GM18907 (cell line): ENCODE data around the gene SLC7A6.

ENCODE experiments used
- ATAC-seq: cut with Tn5 transposase; IDR thresholded peaks from one replicate; pipeline ENCODE4 v1.9.1; 2021; ENCODE audit warnings: mild to moderate bottlenecking, moderate library complexity; ENCODE audit not compliant: unreplicated experiment

SLC7A6 gene

DNA sequence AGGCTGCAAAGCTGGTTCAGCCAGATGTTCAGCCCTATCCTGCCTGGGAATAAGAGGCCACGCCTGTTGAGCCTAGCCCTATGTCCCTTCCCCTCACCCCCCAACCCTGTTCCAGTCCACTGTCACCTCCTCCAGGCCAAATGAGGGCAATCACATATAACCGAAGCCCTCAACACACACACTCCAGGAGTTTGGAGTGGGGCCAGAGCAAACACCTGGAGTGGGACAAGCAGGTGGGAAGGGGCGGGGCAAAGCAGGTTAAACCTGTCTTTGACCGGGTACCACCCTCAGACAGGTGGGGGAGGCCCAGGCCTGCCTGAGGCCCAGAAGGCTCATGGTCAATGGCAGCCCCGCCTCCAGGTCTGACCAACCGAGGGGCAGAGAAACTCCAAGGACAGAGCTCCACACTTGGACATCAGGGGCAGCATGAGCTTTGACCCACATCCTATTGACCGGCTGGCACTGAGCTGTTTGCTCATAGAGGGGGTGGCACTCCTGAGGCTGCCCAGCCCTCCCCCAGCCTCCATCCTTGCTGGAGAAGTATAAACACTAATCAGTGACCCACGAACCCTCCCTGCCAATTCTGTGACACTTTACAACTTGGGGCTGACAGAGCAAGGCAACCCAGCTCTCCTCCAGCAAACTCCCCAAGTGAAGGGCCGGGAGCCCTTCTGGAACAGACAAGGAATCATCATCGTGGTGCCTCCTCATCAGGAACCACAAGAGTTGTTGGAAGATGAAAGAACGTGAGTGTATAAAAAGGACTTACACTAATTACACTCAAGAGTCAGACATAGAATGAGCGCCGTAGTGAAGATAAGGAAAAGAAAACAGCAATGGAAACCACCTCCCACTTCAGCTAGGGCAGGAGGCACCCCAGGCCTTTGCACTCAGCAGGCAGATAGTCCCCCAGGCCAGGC, 29.9 kb upstream of the SLC7A6 start:
- no peak for ATAC-seq

DNA sequence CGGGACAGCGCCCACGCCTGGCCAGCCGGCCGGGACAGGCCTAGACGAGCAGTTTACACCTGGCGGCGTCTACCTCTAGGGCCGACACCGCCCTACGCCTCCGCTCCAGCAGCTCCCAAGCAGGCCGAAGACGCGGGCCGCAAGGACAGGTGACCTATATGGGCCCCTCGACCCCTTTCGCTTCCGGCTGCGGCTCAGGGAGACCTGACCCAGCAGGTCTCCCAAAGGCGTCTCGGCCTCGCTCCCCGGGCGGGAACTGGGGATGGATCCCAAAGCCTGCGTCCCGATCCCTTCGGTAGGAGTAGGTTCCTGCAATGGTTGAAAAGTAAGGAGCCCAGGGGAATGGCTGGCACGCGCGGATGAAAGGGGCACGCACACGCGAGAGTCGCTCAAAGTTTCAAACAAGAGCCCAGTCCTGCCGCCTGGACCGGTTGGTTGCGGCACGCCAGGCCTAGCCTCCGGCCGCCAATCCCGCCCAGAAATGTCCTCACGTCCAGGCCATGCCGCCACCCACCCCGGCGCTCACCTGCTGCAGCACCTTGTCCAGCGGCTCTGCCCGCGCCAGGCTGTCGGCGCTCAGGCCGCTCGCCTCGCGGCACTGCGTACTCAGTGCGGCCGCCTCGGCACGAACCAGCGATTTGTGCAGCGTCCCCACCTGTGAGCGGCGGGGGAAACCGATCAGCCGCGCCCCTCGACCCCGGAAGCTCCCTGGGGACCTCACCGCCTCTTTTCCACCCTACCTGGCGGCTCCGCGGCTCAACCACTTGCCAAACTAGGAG, 29.0 kb upstream of the SLC7A6 start:
- ATAC-seq = no peak

DNA sequence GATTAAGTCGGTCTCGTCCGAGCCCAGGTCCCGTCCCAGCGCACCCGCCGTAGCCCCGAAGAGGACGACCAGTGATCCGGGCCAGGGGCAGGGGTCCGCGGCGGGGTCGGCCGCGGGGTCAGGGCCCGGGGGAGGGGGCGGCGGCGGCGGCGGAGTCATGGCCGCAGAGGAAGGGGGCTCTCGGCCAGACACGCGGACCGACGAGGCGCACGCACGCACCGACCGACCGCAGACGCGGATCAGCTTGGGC, 28.5 kb upstream of the SLC7A6 start, which contains the start of gene ESRP2:
Gene ESRP2 (minus strand): TSS at position 241 of the 250 bp plus-strand sequence. CDS start 82 bp downstream, at position 159.
- no peak for ATAC-seq

DNA sequence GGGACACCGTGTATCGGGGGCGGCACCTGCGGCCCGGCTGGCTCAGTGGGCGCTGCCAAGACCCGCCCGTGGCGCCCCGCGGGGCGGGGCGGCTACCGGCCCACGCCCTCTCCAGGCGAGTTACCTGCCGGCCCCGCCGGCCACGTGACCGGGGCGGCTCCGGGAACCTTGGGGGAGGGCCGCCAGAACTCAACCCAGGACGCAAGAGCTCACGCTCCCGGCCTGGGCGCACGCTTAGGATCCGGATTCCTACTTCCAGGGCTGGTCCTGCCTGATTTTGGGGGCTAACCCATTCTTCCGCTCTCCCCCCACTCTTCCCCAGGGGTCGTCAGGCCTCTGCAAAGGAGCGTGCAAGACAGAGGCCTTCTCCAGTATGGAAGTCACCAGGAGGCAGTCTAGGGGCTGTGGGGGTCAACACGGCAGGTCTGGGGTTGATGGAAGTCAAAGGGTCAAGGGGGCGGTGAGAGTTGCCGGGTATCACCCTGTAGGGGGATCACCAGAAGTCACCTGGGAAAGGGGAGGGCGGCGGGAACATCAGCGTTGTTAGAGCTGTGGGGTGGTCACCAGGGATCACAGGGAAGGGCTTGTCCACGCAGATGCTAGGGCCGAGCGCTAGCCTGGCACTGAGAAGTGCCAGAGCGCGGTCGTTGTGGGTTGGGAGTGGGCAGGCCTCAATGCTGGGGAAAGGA, 28.0 kb upstream of the SLC7A6 start:
- no peak for ATAC-seq

DNA sequence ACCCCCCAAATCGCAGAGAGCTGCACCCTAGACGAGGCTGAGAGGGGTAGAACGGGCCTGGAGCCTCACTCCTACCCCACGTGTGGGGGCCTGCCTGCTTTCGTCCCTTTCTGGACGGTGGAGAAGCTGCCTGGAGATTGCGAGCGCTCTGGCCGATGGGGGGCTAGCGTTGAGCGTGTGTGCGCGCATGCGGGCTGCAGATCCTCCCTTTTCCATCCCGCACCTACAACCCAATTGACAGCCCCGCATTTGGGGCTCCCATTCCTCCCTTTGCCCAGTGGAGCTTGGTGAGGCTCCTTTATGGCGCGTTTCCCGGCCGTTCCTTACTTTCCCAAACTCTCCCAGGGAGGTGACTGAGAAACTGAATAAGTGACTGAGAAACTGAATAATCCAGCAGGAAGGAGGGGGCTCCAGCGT, 27.5 kb upstream of the SLC7A6 start:
- ATAC-seq = no peak

DNA sequence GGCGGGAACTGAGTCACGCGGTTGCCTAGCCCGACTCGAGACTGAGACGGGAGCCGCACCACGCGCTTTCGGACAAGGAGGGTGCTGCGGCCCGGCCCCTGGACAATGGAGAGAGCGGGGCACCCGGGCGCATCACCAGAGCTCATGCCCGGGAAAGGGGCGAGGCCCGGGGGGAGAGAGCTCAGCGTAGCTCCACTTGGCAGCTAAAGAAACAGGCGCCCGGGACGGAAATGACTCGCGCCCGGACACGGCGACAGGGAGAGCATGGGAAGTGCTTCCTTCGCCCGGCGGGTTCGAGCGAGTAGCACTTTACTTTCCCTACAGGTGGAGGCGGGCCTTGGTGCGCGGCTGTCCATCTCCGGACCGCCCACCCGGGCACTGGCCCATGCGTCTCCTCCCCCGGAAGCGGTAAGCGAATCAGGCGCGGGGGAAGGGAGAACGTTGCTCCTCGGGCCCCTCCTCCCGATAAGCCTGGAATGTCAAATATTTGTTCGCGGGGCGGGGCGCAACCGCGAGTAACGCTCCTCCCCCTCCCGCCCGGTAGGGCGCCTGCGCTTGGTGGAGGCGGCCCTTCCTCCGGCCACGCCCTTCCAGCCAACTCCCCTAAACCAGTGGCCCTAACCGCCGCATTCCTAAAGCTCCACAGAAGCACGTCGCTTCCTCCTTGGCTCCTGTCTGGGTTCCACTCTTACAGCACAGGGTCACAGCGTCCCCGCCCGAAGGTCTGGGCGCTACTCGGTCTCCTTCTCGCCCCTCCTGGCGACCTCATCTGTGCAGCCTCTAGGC, 26.9 kb upstream of the SLC7A6 start:
- peak; percentile 85 for ATAC-seq

DNA sequence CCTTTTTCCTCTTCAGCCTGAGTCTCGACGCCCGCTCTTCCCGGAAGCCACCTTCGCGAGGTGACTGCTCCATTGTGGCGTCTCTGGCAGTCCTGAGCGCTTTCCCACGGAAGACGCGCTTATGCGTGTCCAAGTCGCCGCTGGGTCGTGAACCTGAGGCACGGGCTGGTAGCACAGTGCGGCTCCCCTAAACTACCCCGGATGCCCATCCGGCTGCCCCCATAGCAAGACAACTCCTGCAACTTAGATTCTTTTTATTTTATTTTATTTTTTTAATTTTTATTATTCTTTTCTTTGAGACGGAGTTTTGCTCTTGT, 26.3 kb upstream of the SLC7A6 start:
- ATAC-seq = no peak

DNA sequence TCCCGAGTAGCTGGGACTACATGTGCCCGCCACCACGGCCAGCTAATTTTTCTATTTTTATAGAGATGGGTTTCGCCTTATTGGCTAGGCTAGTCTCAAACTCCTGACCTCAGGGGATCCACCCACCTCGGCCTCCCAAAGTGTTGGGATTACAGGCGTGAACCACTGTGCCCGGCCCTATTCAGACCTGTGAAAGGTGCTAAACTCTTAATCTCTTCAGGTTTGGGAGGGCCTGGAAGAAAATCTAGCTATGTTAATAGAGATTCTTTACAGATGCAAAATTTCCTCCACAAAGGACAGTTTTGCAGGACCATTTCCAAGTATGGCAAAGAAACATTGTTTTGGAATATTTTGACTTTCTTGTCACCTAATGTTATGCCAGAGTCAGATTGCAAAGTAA, 22.2 kb upstream of the SLC7A6 start:
- no peak for ATAC-seq

DNA sequence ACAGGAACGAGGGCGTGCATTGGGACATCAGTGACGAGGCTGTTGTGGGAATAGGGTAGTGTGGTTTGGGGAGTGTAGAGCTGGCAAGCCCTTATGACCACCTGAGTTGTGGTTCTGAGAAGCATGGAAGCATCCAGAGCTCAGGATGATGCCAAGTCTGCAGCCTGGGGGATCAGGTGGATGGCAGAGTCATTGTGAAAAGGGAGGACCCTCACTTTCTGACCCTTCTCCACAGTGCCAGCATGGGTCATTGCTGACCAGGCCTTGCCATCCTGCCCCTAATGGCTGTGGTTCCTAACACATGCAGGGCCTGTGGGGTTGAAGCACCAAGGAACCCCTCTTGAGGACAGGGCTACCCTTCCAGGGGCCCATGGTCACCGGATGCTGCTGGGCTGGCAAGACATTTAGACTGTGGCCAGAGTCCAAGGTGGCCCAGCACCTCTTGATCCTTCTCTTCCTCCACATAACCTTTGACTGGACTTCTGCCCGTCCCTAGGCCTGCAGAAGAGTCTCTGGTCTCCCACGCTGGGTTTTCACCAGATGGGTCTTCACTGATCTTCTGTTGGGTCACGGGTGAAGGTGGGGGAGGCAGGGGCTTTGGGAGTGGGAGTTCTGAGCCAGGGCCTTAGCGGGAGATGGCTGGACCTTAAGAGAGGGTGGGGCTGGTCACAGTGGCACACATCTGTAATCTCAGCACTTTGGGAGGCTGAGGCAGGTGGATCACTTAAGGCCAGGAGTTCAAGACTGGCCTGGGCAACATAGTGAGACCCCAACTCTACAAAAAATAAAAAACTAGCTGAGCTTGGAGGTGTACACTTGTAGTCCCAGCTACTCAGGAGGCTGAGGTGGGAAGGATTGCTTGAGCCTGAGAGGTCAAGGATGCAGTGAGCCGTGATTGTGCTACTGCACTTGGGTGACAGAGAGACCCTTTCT, 21.1 kb upstream of the SLC7A6 start:
- ATAC-seq = no peak

DNA sequence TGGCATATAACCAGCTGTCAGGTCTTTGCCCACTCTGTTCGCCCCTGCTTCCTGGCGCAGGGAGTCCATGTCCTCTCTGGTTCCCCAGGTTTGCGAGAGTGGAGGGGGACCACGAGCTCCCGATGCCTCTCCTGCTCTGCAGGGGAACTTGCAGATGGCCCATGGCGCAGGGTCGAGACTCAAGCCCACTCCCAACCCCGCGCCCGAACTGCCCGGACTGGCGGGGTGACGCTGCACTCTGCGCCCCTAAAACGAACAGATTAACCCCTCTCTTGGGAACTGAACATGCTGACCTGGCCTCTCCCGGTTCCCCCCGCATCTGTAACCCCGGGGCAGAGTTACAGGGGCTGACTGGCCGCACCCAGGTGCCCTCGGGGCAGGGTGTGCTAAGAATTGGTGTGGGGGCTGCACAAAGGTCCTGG, 19.8 kb upstream of the SLC7A6 start:
- ATAC-seq = no peak

DNA sequence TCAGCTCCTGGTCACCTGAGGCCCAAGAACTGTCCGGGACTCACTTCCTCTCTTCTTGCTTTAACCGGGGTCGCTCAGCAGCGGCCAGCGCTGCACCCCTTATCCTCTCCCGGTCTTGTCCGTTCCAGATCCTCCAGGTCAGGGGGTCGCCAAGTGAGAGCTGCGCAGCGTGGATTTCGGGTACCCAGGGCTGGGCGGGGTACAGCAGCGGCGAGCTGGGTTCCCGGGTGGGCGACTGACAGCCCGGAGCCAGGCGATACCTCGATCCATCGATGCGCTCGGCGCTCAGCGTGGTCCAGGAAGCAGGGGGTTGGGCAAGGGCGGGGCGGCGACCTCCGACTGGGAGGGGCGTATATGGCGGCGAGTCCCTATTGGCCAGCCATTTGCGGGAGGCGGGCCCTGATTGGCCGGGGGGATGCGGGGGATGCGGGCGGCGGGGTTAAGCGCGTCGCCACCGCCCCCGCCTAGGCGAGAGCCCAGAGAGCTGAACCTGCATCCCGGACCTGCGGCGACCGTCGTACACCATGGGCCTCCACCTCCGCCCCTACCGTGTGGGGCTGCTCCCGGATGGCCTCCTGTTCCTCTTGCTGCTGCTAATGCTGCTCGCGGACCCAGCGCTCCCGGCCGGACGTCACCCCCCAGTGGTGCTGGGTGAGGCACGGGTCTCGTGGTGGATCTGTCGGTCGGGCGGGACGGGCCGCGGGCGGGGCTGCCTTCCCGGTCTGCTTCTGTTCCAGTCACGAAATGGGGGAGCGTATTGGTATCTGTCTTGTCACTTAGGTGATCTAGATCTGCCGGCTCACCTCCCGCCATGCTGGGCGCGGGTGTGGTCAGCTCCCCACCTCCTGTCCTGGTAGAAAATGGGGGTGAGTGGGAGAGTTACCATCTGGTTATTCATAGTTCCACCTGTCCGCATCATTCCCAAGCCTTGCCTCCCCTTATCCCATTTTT, 19.1 kb upstream of the SLC7A6 start, which contains the start of gene PLA2G15:
Gene PLA2G15 (plus strand): TSS at position 471 of the 951 bp plus-strand sequence. CDS start 54 bp downstream, at position 525.
- ATAC-seq = peak; percentile 82

DNA sequence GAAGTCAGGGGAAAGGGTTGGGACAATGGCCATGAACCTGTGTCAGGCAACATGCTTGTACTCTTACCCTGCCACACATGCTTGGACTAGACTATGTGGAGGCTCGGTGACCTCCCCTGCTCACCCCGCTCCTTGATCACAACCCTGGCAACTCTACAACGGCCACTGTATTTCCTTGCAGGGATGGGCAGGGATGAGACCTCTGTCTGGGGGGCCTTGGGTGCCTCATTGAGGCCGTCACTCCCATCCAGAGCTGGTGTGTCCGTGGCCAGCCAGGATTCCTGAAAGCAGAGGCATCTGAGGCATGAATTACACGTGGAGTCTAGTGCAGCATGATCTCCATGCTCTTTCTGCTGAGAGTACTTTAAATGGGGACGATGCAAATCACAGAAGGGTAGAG, 18.2 kb upstream of the SLC7A6 start:
- no peak for ATAC-seq

DNA sequence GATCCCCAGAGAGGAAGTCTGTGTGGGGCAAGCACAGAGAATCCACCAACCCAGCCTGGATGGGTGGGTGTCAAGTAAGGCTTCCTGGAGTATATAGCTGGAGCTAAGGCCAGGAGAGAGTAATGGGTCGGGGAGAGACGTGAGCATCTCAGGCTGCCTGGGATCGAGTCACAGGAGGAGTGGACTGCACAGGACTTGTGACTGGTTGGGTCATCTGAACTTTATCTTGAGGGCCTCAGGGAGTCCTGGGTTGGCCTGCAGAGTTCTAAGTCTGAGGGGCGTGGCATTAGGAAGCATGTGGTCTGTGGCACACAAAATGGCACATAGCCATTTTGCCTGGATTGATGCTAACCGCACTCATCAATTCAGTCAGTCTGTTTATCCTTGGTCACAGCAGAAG, 17.7 kb upstream of the SLC7A6 start:
- ATAC-seq = no peak

DNA sequence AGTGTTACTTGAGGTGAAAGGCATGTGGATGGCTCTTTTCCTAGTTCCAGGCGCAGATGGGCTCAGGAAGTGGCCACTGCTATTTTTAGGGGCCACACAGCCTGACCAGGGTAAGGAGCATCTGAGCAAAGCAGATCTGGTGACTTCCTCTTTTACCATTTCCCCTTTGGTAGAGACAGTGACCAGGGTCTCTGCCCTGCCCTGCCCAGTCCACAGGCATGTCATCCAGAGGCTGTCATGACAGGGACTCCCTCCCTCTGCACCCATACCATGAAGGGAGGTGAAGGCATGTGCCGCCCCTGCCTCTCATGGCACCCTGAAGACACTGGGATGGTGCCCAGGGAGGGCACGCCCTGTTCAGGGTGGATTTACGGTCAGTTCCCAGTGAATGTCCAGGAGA, 16.9 kb upstream of the SLC7A6 start:
- no peak for ATAC-seq

DNA sequence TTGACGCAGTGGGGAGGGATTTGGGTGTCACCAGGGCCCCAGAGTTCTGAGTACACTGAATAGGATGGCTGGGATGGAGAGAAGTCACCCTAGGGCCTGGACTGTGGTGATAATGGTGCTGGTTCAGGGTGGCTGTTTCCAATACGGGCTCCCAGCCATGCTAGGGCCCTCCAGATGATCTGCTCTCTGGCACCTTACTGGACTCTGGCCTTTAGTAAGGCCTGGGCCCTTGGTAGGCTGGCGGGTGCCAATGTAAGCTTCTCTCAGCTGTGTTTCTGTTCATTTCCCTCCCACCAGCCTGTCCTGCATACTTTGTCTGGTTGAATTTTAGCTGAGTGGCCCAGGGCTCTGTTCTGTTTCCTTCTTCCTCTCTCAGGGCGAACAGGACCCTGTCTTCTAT, 16.4 kb upstream of the SLC7A6 start:
- no peak for ATAC-seq

DNA sequence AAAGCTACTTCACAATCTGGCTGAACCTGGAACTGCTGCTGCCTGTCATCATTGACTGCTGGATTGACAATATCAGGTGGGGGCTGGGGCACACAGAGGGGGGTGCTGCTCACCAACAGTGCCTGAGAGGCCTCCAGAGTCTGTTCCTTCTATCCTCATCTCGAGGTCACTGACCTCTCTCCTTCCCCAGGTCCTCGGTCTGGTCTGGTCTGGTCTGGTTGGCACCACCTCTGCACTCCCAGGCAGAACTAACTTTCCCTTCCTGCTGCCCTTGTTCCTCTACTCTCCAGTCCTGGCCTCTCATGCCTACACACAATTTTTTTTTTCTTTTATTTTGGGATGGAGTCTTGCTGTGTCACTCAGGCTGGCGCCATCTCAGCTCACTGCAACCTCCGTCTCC, 15.0 kb upstream of the SLC7A6 start:
- no peak for ATAC-seq

DNA sequence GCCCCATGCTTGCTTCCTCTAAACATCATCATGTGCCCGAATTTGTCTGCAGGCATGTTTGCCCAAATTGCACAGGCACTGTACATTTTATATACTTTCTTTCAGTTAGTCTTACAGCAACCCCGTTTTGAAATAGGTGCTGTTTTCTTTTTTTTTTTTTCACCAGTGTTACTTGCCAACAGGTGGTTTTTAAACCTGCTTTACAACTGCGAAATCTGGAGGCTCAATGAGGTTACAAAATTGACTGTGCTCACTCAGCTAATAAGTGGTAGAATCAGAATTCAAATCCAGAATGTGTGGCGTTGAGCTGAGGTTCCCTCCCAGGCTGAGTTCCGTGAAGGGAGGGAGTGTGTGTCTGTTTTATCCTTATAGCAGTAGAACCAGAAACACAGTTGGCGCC, 13.4 kb upstream of the SLC7A6 start:
- no peak for ATAC-seq

DNA sequence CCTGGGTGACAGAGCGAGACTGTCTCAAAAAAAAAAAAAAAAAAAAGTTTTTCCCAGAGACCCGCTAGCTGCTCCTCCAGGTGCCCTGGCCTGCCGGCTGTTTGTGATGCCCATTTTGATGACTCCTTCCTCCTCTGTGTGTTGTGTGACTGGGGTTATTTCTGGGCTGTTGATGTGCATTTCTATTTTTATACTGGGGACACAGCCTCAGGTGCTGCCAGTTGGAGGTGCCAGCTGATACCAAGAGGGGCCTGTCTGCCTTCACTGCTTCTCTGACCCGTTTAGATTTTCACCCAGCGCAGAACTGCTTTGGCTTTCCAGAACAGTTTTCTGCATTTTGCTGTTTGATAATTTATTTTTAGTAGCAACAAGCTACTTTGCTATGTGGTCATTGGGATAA, 12.5 kb upstream of the SLC7A6 start:
- ATAC-seq = no peak

DNA sequence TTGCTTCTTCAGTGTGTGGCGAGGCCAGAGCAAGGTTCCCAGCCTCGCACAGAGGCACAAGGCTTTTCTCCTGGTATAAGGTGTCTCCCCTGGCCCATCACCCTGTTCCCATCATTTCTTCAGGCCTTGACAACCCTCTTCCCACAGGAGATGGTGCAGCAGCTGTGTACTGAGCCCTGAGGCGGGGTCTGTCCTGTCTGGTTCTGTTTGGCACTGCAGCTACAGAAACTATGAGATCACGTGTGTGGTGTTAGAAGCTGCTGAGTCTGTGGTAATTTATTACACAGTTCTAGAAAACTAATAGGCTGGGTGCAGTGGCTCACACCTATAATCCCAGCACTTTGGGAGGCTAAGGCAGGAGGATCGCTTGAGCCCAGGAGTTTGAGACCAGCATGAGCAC, 11.9 kb upstream of the SLC7A6 start:
- ATAC-seq = no peak
